Measurements from ENCODE around the gene ASS1.

Gene ASS1

GRCh38 chr9:130427326-130427725, 17.4 kb upstream of the ASS1 start:
- Histone ChIP-seq H3K9me2 (replicated peaks; ENCODE audit: insufficient read depth, low read length) (no peaks in the 10 kb centered on the region), H3K4me3 (ENCODE audit: insufficient read depth, low read length, poor library complexity, severe bottlenecking) (no peak overlapping the region), H3K79me2 (ENCODE audit: insufficient read depth, low read length) (no peaks in the 10 kb centered on the region), H3K27me3 (ENCODE audit: low read length) (no peaks in the 10 kb centered on the region), H3F3A (ENCODE audit: insufficient read depth) (no peaks in the 10 kb centered on the region), H2AFZ (ENCODE audit: low read depth, low read length, severe bottlenecking) (no peak overlapping the region), H3K4me2 (ENCODE audit: low read depth, low read length, poor library complexity, severe bottlenecking) (no peak overlapping the region), H4K20me1 (ENCODE audit: low read depth, low read length) (no peaks in the 10 kb centered on the region), H3K27ac (ENCODE audit: low read depth, low read length) (no peak overlapping the region), H3K9ac (ENCODE audit: low read length) (no peak overlapping the region), H3K9me3 (ENCODE audit: insufficient read depth, low read length) (no peaks in the 10 kb centered on the region), H3K36me3 (ENCODE audit: low read length) (no peaks in the 10 kb centered on the region)
- TF ChIP-seq CTCF (IDR thresholded peaks at IDR 0.05; ENCODE audit: insufficient read depth, low read length, poor library complexity, severe bottlenecking) (no peak), EZH2phosphoT487 (conservative IDR thresholded peaks at IDR 0.05; ENCODE audit: low read length) (no peak)

DNA sequence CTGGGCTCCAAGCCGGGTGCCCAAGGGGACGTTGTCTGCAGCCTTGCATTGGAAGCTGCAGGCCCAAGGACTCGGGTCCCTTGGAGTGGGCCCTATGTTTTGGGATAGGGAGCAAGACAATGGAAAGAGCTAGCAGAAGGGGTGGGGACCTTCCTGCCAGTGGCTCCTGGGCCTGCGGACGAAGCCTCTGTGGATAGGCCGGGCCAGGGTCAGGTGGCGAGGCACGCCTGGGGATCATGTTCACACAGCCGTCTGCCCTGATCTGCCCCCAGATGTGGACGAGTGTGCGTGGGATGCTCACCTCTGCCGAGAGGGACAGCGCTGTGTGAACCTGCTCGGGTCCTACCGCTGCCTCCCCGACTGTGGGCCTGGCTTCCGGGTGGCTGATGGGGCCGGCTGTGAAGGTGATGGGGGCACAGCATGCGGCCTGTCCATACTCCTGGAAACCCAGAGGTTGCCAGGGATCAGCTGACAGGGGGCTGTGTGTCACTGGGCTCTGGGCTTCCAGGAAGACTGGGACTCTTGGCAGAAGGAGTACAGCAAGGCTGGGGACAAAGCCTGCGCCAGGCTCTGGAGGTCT, 16.6 kb upstream of the ASS1 start:
- H3K9me2 ChIP-seq (replicated peaks; ENCODE audit: insufficient read depth, low read length), result no peaks in the 10 kb centered on the region
- no peaks in the 10 kb centered on the region for H3K27me3 ChIP-seq (ENCODE audit: low read length)
- no peaks in the 10 kb centered on the region for H3F3A ChIP-seq (ENCODE audit: insufficient read depth)
- no peaks in the 10 kb centered on the region for H4K20me1 ChIP-seq (ENCODE audit: low read depth, low read length)
- H3K9ac ChIP-seq (ENCODE audit: low read length), result no peak overlapping the region
- no peak overlapping the region for H2AFZ ChIP-seq (ENCODE audit: low read depth, low read length, severe bottlenecking)
- H3K4me2 ChIP-seq (ENCODE audit: low read depth, low read length, poor library complexity, severe bottlenecking), result no peak overlapping the region
- no peaks in the 10 kb centered on the region for H3K36me3 ChIP-seq (ENCODE audit: low read length)
- TF ChIP-seq EZH2phosphoT487 (conservative IDR thresholded peaks at IDR 0.05; ENCODE audit: low read length) (no peak), CTCF (IDR thresholded peaks at IDR 0.05; ENCODE audit: insufficient read depth, low read length, poor library complexity, severe bottlenecking) (no peak)
- H3K9me3 ChIP-seq (ENCODE audit: insufficient read depth, low read length), result no peaks in the 10 kb centered on the region
- H3K79me2 ChIP-seq (ENCODE audit: insufficient read depth, low read length), result no peaks in the 10 kb centered on the region
- no peak overlapping the region for H3K27ac ChIP-seq (ENCODE audit: low read depth, low read length)
- H3K4me3 ChIP-seq (ENCODE audit: insufficient read depth, low read length, poor library complexity, severe bottlenecking), result no peak overlapping the region

DNA sequence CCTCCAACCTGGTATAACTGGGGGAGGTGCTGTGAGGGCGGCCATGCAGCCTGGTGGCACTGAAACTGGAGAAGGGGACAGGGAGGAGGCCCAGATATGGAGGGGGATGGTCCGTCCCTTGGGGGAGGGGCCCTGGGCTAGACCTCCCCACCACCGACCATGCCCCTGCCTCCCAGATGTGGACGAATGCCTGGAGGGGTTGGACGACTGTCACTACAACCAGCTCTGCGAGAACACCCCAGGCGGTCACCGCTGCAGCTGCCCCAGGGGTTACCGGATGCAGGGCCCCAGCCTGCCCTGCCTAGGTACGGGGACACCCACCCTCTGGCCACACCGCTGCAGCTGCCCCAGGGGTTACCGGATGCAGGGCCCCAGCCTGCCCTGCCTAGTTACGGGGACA, 15.4 kb upstream of the ASS1 start:
- Histone ChIP-seq H3K27ac (ENCODE audit: low read depth, low read length) (no peak overlapping the region), H3K79me2 (ENCODE audit: insufficient read depth, low read length) (no peaks in the 10 kb centered on the region), H2AFZ (ENCODE audit: low read depth, low read length, severe bottlenecking) (no peak overlapping the region), H3K9me3 (ENCODE audit: insufficient read depth, low read length) (no peaks in the 10 kb centered on the region), H3K4me3 (ENCODE audit: insufficient read depth, low read length, poor library complexity, severe bottlenecking) (no peak overlapping the region), H4K20me1 (ENCODE audit: low read depth, low read length) (no peaks in the 10 kb centered on the region), H3K9me2 (replicated peaks; ENCODE audit: insufficient read depth, low read length) (no peaks in the 10 kb centered on the region), H3K9ac (ENCODE audit: low read length) (no peak overlapping the region), H3K4me2 (ENCODE audit: low read depth, low read length, poor library complexity, severe bottlenecking) (no peak overlapping the region), H3K36me3 (ENCODE audit: low read length) (no peaks in the 10 kb centered on the region), H3K27me3 (ENCODE audit: low read length) (no peaks in the 10 kb centered on the region), H3F3A (ENCODE audit: insufficient read depth) (no peaks in the 10 kb centered on the region)
- TF ChIP-seq EZH2phosphoT487 (conservative IDR thresholded peaks at IDR 0.05; ENCODE audit: low read length) (no peak), CTCF (IDR thresholded peaks at IDR 0.05; ENCODE audit: insufficient read depth, low read length, poor library complexity, severe bottlenecking) (no peak)

Data from SU-DHL-6 (cell line).